GM13977 (cell line): Measurements from ENCODE around the gene RAPGEF2.
A peak's percentile ranks its signal among the peaks of the same experiment; 100 is the strongest.

Experiments used
- DNase-seq: peaks from one replicate; pipeline ENCODE4 v3.0.0; 2012; ENCODE audit warnings: low spot score
- in situ Hi-C: fragments of 300-500 bp; cut with MboI; formaldehyde crosslinking; loops from one replicate; pipeline ENCODE4 v1.12.0; 2022; ENCODE audit warnings: low sequenced_read_pairs, low pct_unique_long_range_greater_than_20kb, mixed read lengths, inconsistent platforms; ENCODE audit not compliant: unreplicated experiment
- TF ChIP-seq, protein P1 (sequence below): IDR thresholded peaks from 2 replicates; pipeline ENCODE4 v1.5.1; 2012; ENCODE audit warnings: mild to moderate bottlenecking, control low read depth; ENCODE audit not compliant: insufficient read depth; ENCODE audit errors: extremely low read depth, missing control alignments

Gene RAPGEF2

DNA sequence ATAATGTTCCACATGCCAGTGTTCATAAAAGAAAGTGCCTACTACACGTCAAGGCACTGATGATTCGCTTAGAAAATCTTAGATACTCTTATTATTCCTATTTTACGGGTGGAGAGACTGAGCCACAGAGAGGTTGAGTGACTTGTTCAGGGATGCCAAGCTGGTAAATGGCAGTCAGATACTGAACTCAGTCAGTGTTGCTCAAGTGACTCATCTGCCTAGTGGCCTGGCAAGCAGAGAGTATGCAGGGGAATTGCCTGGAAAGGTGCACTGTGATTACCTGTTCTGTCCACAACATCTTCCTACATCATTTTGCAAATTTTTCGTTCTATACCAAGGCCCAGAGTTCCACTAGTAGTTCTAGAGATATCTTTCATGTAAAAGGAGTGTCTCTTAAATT lies 68.4 kb downstream of the RAPGEF2 start:
- TF ChIP-seq, protein P1, sequence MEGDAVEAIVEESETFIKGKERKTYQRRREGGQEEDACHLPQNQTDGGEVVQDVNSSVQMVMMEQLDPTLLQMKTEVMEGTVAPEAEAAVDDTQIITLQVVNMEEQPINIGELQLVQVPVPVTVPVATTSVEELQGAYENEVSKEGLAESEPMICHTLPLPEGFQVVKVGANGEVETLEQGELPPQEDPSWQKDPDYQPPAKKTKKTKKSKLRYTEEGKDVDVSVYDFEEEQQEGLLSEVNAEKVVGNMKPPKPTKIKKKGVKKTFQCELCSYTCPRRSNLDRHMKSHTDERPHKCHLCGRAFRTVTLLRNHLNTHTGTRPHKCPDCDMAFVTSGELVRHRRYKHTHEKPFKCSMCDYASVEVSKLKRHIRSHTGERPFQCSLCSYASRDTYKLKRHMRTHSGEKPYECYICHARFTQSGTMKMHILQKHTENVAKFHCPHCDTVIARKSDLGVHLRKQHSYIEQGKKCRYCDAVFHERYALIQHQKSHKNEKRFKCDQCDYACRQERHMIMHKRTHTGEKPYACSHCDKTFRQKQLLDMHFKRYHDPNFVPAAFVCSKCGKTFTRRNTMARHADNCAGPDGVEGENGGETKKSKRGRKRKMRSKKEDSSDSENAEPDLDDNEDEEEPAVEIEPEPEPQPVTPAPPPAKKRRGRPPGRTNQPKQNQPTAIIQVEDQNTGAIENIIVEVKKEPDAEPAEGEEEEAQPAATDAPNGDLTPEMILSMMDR, result no peak
- no peak for DNase-seq
- in situ Hi-C loops, result no loop called here

DNA sequence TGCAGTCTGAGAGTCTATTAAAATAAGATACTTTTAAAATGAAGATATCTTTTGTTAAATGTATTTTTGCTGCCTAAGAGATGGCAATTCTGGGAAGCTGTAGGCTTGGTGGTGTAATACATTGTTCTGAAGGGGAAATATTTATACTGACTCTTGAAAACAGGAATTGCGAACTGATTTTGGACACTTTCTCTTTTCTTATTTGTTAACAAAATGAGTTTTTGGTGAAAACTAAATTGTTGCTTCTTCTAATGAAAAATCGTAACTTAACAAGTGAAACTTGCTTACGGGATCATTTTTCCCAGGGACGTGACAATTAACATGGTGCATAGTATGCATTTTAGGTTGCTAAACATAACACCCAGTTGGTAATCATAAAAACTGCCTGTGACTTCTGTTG lies 71.0 kb downstream of the RAPGEF2 start:
- no peak for DNase-seq
- TF ChIP-seq, protein P1, result no peak
- in situ Hi-C loops, result no loop called here

DNA sequence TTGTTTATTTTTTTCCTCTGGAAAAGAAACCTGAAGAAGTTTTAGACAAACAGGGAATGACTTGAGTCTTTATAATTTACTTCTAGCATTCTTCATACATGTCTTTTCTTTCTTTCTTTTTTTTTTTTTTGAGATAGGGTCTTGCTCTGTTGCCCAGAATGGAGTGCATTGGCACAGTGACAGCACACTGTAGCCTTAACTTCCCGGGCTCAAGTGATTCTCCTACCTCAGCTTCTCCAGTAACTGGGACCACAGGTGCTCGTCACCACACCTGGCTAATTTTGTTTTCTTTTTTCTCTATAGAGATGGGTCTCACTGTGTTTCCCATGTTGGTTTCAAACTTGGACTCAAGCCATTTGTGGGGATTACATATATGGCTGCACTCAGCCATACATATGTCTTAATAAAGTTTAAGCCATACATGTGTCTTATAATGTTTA lies 71.8 kb downstream of the RAPGEF2 start:
- in situ Hi-C loops, result loop anchor here (25.0 kb wide), 2 partner anchors 263 to 437 kb away; no protein-coding TSS in a partner anchor
- no peak for DNase-seq
- TF ChIP-seq, protein P1, result no peak

DNA sequence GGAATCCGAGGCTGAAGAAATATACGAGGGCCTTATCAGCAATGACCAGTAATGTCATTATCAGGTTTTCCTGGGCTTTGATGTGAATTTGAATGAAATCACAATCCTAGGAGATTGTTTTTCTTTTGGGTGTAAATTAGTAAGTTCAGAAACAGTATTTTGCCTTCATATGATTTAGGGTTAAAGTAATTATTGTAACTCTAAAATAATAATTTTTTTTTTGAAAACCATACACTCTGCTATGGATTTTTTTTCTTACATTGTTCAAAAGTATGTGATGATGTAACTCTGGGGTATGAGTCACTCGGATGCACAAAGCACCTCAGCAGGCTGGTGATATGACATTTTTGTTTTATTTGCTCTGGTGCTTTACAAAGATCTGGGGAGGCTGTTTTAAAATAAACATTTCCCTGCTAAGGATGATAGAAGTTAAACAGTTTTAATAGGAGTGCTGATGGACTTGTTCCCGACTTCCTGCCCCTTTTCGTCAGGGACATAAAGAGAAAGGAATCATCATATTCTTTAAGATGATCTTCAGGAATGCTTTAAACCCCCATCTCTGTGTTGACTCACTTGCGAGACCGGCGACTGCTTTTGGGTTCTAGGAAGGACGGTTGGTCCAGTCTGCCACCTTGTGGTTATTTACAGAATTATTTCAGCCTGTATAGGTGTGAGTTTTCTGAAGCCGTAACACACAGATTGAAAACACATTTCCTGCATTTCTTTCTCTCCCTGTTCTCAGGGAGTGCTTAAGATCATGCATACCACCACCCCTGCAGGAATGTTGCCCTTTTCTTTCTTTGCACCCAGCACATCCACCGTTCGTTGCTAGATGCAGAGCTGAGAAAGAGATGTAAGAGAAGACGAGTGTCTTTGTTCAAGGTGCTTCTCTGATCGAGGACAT lies 72.5 kb downstream of the RAPGEF2 start:
- TF ChIP-seq, protein P1, result peak; percentile 72
- DNase-seq, result no peak
- in situ Hi-C loops, result loop anchor here (25.0 kb wide), 2 partner anchors 262 to 438 kb away; no protein-coding TSS in a partner anchor

DNA sequence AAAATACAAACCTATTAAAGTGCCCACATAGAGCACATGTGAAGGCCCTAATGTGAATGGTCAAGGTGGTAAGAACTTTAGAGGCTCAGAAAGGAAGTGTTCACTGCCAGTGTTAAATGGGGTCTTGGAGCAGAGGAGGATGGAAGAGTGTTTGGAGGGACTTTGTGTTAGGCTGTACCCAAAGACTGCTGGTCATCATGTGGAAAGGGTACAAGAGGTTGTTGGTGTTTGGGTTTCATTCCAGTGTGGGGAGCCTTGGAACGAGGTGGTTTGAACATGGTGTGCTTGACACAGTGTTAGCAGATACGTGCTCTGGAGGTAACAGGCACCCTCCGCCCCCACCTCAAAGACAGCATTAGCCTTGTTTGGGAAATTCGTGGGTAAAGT lies 73.1 kb downstream of the RAPGEF2 start:
- TF ChIP-seq, protein P1, result no peak
- in situ Hi-C loops, result loop anchor here (25.0 kb wide), 2 partner anchors 261 to 439 kb away; no protein-coding TSS in a partner anchor
- no peak for DNase-seq

DNA sequence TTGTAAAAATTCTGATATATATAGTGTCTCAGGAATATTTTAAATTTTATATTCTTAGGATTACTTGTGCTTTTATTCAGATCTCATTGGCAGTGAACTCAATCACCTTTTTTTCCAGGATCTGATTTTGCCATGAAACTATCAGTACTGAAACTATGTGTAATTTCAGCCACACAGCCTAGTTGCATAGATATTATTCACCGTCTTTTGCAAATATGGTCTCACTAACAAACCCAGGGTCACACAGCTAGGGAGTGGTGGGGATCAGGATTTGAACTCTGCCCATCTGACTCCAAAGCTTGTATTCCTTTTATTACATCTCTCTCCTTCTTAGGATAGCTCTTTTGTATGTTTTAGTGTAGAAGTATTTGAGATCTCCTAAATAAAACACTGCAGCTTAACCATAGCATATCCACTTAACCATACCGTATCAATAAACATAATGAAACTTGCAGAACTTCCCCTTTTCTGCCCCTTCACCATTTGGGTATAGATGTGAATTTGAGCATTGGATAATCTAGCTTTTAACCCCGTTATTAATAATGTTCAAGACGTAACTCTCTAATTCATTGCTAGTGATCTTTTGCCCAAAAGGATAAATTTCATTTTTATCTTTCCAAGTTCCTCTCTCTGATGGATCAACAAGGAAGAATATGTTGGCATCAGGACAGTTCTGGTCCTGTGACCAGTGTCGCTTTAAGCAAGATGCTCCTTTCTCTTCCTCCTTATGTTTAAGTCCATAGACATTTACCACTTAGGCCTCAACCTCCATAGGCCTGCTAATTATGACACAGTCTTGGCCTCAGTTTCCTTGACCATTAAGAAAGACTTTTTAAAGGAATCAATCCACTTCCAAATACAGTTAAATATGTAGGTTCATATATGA lies 74.6 kb downstream of the RAPGEF2 start:
- in situ Hi-C loops, result loop anchor here (25.0 kb wide), 2 partner anchors 260 to 440 kb away; no protein-coding TSS in a partner anchor
- TF ChIP-seq, protein P1, result no peak
- DNase-seq, result no peak
